ENCODE results near the gene COL26A1. TPM values are rescaled to one million over a fixed set of nuclear protein-coding genes. Genes with fewer than 3 reads are reported as not detected.

Gene COL26A1
- total RNA-seq, 2 experiments from 2014 or later, result not detected

- Mint-ChIP-seq H3K4me1 (ENCODE audit: low read depth) (peaks cover 9% of the 10 kb centered on the region), H3K27ac (no peak overlapping the region), H3K4me3 (no peak overlapping the region), H3K36me3 (ENCODE audit: low read depth) (no peaks in the 10 kb centered on the region), H3K27me3 (no peaks in the 10 kb centered on the region), H3K9me3 (no peaks in the 10 kb centered on the region)
- ChIA-PET POLR2A (interaction anchor here (0.6 kb wide), 1 partner anchor 69 kb away, joined by 3 read pairs; no protein-coding TSS in a partner anchor), CTCF (interaction anchor here (0.7 to 1.3 kb wide), 2 partner anchors 93 to 829 kb away, joined by 3 to 4 read pairs; no protein-coding TSS in a partner anchor)
- intact Hi-C loops (cut with micrococcal nuclease), result no loop called here
- DNase-seq, result no peak
- TF ChIP-seq CTCF (IDR thresholded peaks at IDR 0.05), result no peak
- no peak for ATAC-seq
Measured at GRCh38 chr7:101465131-101465530, 102.5 kb downstream of the COL26A1 start.

GRCh38 chr7:101465576-101466196 lies 103.0 kb downstream of the COL26A1 start:
- H3K36me3 Mint-ChIP-seq (ENCODE audit: low read depth), result no peaks in the 10 kb centered on the region
- no peak overlapping the region for H3K27ac Mint-ChIP-seq
- no peaks in the 10 kb centered on the region for H3K27me3 Mint-ChIP-seq
- ChIA-PET CTCF (no interaction called here), POLR2A (interaction anchor here (0.6 kb wide), 1 partner anchor 798 kb away, joined by 3 read pairs; no protein-coding TSS in a partner anchor)
- DNase-seq (peak; percentile 31), ATAC-seq (peak; percentile 49)
- no peaks in the 10 kb centered on the region for H3K9me3 Mint-ChIP-seq
- no peak for TF ChIP-seq CTCF (IDR thresholded peaks at IDR 0.05)
- intact Hi-C loops (cut with micrococcal nuclease), result no loop called here
- H3K4me3 Mint-ChIP-seq, result no peak overlapping the region
- H3K4me1 Mint-ChIP-seq (ENCODE audit: low read depth), result peaks cover 9% of the 10 kb centered on the region

GRCh38 chr7:101466871-101467270 lies 104.2 kb downstream of the COL26A1 start:
- POLR2A ChIA-PET, result no interaction called here
- Mint-ChIP-seq H3K4me1 (ENCODE audit: low read depth) (peaks cover 9% of the 10 kb centered on the region), H3K27ac (no peak overlapping the region), H3K27me3 (no peaks in the 10 kb centered on the region), H3K9me3 (no peaks in the 10 kb centered on the region), H3K36me3 (ENCODE audit: low read depth) (no peaks in the 10 kb centered on the region), H3K4me3 (no peak overlapping the region)
- no peak for TF ChIP-seq CTCF (IDR thresholded peaks at IDR 0.05)
- intact Hi-C loops (cut with micrococcal nuclease), result no loop called here
- DNase-seq (no peak), ATAC-seq (no peak)
- CTCF ChIA-PET, result no interaction called here

- H3K9me3 Mint-ChIP-seq, result no peaks in the 10 kb centered on the region
- intact Hi-C loops (cut with micrococcal nuclease), result no loop called here
- ATAC-seq (no peak), DNase-seq (no peak)
- H3K4me3 Mint-ChIP-seq, result no peak overlapping the region
- H3K4me1 Mint-ChIP-seq (ENCODE audit: low read depth), result peaks cover 9% of the 10 kb centered on the region
- H3K27me3 Mint-ChIP-seq, result no peaks in the 10 kb centered on the region
- H3K27ac Mint-ChIP-seq, result no peak overlapping the region
- CTCF ChIA-PET, result no interaction called here
- POLR2A ChIA-PET, result no interaction called here
- no peaks in the 10 kb centered on the region for H3K36me3 Mint-ChIP-seq (ENCODE audit: low read depth)
- TF ChIP-seq CTCF (IDR thresholded peaks at IDR 0.05), result no peak
Measured at GRCh38 chr7:101468546-101469275, 106.0 kb downstream of the COL26A1 start.

Measured in activated CD8-positive, alpha-beta T cell treated with anti-CD3 and anti-CD28 coated beads for 36 hours (primary cell).